Muscle layer of colon (tissue), 2 donors: ENCODE data around the gene RSPO3.
"Not testable (repeated sequence)": the region's sequence is repeated elsewhere in the genome, so short reads cannot be mapped to it uniquely, and the experiment has no call there.

Experiments used
- H3K27ac ChIP-seq: one replicate; pipeline ENCODE4 v1.7.0; 2013; ENCODE audit warnings: low read depth, mild to moderate bottlenecking, low read length, moderate library complexity
- H3K27me3 ChIP-seq, 2 donors: one replicate each; pipeline ENCODE4 v1.7.0; 2013; ENCODE audit warnings: low read length in 2 of 2, mild to moderate bottlenecking in 2 of 2; ENCODE audit not compliant: insufficient read depth in 2 of 2, control insufficient read depth in 1 of 2
- H3K36me3 ChIP-seq: one replicate; pipeline ENCODE4 v1.7.0; 2013; ENCODE audit warnings: mild to moderate bottlenecking, low read length; ENCODE audit not compliant: insufficient read depth
- H3K4me1 ChIP-seq: one replicate; pipeline ENCODE4 v1.7.0; 2013; ENCODE audit warnings: mild to moderate bottlenecking, low read length; ENCODE audit not compliant: insufficient read depth
- H3K4me3 ChIP-seq, 2 donors: one replicate each; pipeline ENCODE4 v1.7.0; 2013; ENCODE audit warnings: low read length in 2 of 2, low read depth in 1 of 2, mild to moderate bottlenecking in 1 of 2, moderate library complexity in 1 of 2
- H3K9ac ChIP-seq: one replicate; pipeline ENCODE4 v1.7.0; 2013; ENCODE audit warnings: low read length
- H3K9me3 ChIP-seq: one replicate; pipeline ENCODE4 v1.7.0; 2013; ENCODE audit warnings: mild to moderate bottlenecking, low read length
- donor health status: abdominal sarcoma.
- donor health status: Adenocarcinoma of cecum.

Gene RSPO3

DNA sequence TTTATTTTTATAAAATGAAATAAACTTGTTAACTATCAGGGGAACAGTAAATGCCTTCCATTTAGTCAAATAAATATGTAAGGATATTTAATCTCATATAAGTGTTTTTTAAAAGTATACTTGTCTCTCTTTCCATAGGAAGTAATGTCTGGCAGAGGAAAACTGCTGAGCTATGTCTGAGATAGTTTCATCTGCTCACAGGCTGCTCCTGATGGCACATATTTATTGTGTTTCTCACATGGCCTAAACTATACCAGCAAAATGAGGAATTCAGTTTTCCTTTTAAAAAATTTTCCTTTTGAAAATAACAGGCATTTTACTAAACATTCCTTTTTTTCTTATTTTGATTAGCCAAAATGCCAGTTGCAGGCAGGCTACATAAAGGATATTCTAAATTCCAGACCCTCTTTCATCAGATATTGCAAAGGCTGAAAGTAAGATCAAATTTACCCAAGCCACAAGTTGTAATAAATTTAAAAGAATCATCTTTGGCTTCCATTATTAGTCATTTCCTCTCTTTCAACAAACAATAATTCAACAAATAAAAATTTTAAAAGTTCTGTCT lies 88.1 kb downstream of the RSPO3 start:
- Histone ChIP-seq H3K27me3 (no peaks in the 10 kb centered on the region), H3K9me3 (no peaks in the 10 kb centered on the region), H3K36me3 (no peaks in the 10 kb centered on the region), H3K9ac (no peak overlapping the region), H3K27ac (no peak overlapping the region), H3K4me3 (no peak overlapping the region), H3K4me1 (no peaks in the 10 kb centered on the region)

DNA sequence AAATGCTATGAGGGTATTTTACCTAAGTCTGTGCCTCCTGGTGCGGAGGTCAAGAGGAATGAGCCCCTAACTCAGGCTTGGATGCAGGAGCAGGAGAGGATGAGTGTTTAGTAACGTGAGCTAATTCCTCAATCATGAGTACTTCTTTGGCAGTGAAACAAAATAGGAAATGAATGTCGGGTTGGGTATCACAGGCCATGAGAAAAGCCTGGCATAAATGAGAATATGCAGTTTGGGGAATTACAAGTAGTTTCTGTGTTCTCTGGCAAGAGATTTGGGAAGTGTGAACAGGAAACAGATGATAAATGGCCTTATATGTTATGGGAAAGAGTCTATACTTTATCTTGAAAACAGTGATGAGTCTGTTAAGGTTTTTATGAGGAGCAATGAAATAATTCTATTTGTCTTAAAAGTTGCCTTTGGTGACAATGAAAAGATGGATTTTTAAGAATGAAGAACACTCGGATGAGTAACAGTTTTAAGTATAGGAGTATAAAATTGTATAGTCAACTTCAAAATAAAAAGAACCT lies 89.2 kb downstream of the RSPO3 start:
- Histone ChIP-seq H3K27me3 (no peaks in the 10 kb centered on the region), H3K4me3 (no peak overlapping the region), H3K27ac (no peak overlapping the region), H3K9me3 (no peaks in the 10 kb centered on the region), H3K36me3 (no peaks in the 10 kb centered on the region), H3K4me1 (no peaks in the 10 kb centered on the region), H3K9ac (no peak overlapping the region)

DNA sequence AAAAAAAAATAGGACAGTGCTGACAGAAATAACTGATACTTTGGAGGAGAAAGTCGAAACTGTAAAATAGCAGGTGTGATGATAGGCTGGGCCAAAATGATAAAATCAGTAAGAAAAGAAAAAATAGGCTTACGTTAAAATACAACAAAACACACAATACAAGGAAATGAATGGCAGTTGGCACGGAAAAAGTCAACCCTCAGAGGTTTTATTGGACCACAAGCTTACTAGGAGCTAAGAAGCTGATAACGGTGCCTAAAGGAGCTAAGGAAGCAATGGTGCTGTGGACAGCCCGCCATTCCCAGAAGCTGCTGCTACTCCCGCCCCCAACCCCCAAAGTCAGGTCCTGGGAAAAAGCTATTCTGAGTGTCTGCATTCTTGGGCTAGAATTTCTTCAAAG lies 92.3 kb downstream of the RSPO3 start:
- Histone ChIP-seq H3K27me3 (no peaks in the 10 kb centered on the region), H3K36me3 (no peaks in the 10 kb centered on the region)

GRCh38 chr6:127212376-127212775 lies 93.9 kb downstream of the RSPO3 start:
- Histone ChIP-seq H3K27ac (no peak overlapping the region), H3K27me3 (no peaks in the 10 kb centered on the region), H3K9ac (no peak overlapping the region)

More for the DNA sequence above, 92.3 kb downstream of the RSPO3 start:
- Histone ChIP-seq H3K4me1 (no peaks in the 10 kb centered on the region), H3K4me3 (no peak overlapping the region), H3K9ac (no peak overlapping the region), H3K9me3 (no peaks in the 10 kb centered on the region), H3K27ac (no peak overlapping the region)

GRCh38 chr6:127214032-127214431 lies 95.6 kb downstream of the RSPO3 start:
- not testable (repeated sequence) for H3K4me1 ChIP-seq, H3K36me3 ChIP-seq, H3K27ac ChIP-seq, H3K9ac ChIP-seq, H3K27me3 ChIP-seq, H3K4me3 ChIP-seq, H3K9me3 ChIP-seq

More at GRCh38 chr6:127212376-127212775, 93.9 kb downstream of the RSPO3 start:
- Histone ChIP-seq H3K4me1 (no peaks in the 10 kb centered on the region), H3K9me3 (no peaks in the 10 kb centered on the region), H3K36me3 (no peaks in the 10 kb centered on the region), H3K4me3 (no peak overlapping the region)

GRCh38 chr6:127214531-127214930 lies 96.1 kb downstream of the RSPO3 start:
- not testable (repeated sequence) for H3K27me3 ChIP-seq, H3K9ac ChIP-seq, H3K4me3 ChIP-seq, H3K36me3 ChIP-seq, H3K9me3 ChIP-seq, H3K27ac ChIP-seq, H3K4me1 ChIP-seq

GRCh38 chr6:127215931-127216330 lies 97.5 kb downstream of the RSPO3 start:
- Histone ChIP-seq H3K27me3 (no peaks in the 10 kb centered on the region), H3K4me1 (no peaks in the 10 kb centered on the region), H3K27ac (no peak overlapping the region), H3K9ac (no peak overlapping the region), H3K36me3 (no peaks in the 10 kb centered on the region), H3K9me3 (no peaks in the 10 kb centered on the region), H3K4me3 (no peak overlapping the region)

- H3K27me3 ChIP-seq, result no peaks in the 10 kb centered on the region
- H3K27ac ChIP-seq, result no peak overlapping the region
- H3K9ac ChIP-seq, result no peak overlapping the region
- H3K4me1 ChIP-seq, result no peaks in the 10 kb centered on the region
- H3K4me3 ChIP-seq, result no peak overlapping the region
- H3K9me3 ChIP-seq, result no peaks in the 10 kb centered on the region
- H3K36me3 ChIP-seq, result no peaks in the 10 kb centered on the region
Observed at GRCh38 chr6:127216810-127217789, 98.6 kb downstream of the RSPO3 start.

DNA sequence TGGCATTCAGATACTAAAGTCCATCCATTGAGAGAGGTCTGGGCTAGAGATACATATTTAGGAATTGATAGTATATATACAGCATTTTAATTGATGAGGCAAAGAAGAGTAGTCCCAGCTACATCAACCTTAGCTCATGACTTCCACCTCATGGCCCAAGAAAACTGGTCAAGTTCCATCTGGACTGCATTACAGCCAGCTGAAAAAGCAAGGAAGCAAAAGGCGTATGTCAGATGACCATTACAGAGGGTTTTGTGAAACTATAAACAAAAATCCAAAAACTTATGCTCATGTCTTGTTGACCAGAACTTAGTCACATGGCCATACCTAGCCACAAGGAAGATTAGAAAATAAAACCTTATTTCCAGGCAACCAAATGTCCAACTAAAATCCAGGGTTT lies 101.4 kb downstream of the RSPO3 start:
- no peak overlapping the region for H3K27ac ChIP-seq
- no peak overlapping the region for H3K9ac ChIP-seq

GRCh38 chr6:127221201-127221600 lies 102.7 kb downstream of the RSPO3 start:
- no peaks in the 10 kb centered on the region for H3K4me1 ChIP-seq
- no peak overlapping the region for H3K27ac ChIP-seq
- no peaks in the 10 kb centered on the region for H3K36me3 ChIP-seq
- H3K4me3 ChIP-seq, result no peak overlapping the region
- no peak overlapping the region for H3K9ac ChIP-seq
- H3K27me3 ChIP-seq, result no peaks in the 10 kb centered on the region
- no peaks in the 10 kb centered on the region for H3K9me3 ChIP-seq

More for the DNA sequence above, 101.4 kb downstream of the RSPO3 start:
- Histone ChIP-seq H3K4me3 (no peak overlapping the region), H3K36me3 (no peaks in the 10 kb centered on the region), H3K4me1 (no peaks in the 10 kb centered on the region), H3K27me3 (no peaks in the 10 kb centered on the region), H3K9me3 (no peaks in the 10 kb centered on the region)

DNA sequence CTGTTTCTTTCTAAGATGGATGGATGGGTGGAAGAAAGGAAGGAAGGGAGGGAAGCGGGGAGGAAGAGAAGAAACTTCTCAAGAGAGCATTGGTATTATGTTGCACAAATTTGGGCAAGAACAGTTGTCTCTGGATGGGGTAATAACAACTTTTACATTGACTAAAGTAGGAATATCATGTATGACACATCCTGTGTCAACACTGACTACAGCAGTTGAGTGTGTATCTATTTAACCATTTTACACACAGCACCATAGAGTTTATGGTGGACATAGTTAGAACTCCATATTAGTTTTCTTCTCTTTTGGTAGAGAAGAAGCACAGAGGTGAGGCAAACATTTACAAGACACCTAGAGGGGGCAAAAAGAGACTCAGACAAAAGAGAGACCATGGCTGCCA lies 103.9 kb downstream of the RSPO3 start:
- Histone ChIP-seq H3K36me3 (no peaks in the 10 kb centered on the region), H3K27me3 (no peaks in the 10 kb centered on the region), H3K9ac (no peak overlapping the region), H3K9me3 (no peaks in the 10 kb centered on the region), H3K27ac (no peak overlapping the region), H3K4me3 (no peak overlapping the region), H3K4me1 (no peaks in the 10 kb centered on the region)
